ENCODE measurements around the gene TFF1. TPM values are rescaled to one million over a fixed set of nuclear protein-coding genes. Genes with fewer than 3 reads are reported as not detected.

Gene TFF1
- total RNA-seq, 1 donor from 2014 or later, result not detected

GRCh38 chr21:42330380-42331371 is 35.7 kb downstream of the TFF1 start:
- Mint-ChIP-seq H3K27ac (ENCODE audit: unreplicated experiment) (no peak overlapping the region), H3K36me3 (ENCODE audit: low read depth, unreplicated experiment) (no peaks in the 10 kb centered on the region), H3K4me1 (ENCODE audit: unreplicated experiment) (no peaks in the 10 kb centered on the region), H3K27me3 (ENCODE audit: unreplicated experiment) (peaks cover 1% of the 10 kb centered on the region), H3K9me3 (ENCODE audit: unreplicated experiment) (peaks cover 5% of the 10 kb centered on the region), H3K4me3 (ENCODE audit: unreplicated experiment) (no peak overlapping the region)
- DNase-seq (ENCODE audit: low spot score), result no peak
- TF ChIP-seq CTCF (IDR thresholded peaks at IDR 0.05; ENCODE audit: unreplicated experiment), result no peak

- H3K27ac Mint-ChIP-seq (ENCODE audit: unreplicated experiment), result no peak overlapping the region
- H3K36me3 Mint-ChIP-seq (ENCODE audit: low read depth, unreplicated experiment), result no peaks in the 10 kb centered on the region
- no peak overlapping the region for H3K4me3 Mint-ChIP-seq (ENCODE audit: unreplicated experiment)
- H3K9me3 Mint-ChIP-seq (ENCODE audit: unreplicated experiment), result no peaks in the 10 kb centered on the region
- no peak for TF ChIP-seq CTCF (IDR thresholded peaks at IDR 0.05; ENCODE audit: unreplicated experiment)
- no peaks in the 10 kb centered on the region for H3K27me3 Mint-ChIP-seq (ENCODE audit: unreplicated experiment)
- no peak for DNase-seq (ENCODE audit: low spot score)
- H3K4me1 Mint-ChIP-seq (ENCODE audit: unreplicated experiment), result no peaks in the 10 kb centered on the region
Measured at GRCh38 chr21:42324896-42325295, 41.4 kb downstream of the TFF1 start.

GRCh38 chr21:42321845-42322244 is 44.5 kb downstream of the TFF1 start:
- no peak overlapping the region for H3K27ac Mint-ChIP-seq (ENCODE audit: unreplicated experiment)
- H3K4me3 Mint-ChIP-seq (ENCODE audit: unreplicated experiment), result no peak overlapping the region
- H3K9me3 Mint-ChIP-seq (ENCODE audit: unreplicated experiment), result no peaks in the 10 kb centered on the region
- H3K27me3 Mint-ChIP-seq (ENCODE audit: unreplicated experiment), result no peaks in the 10 kb centered on the region
- H3K36me3 Mint-ChIP-seq (ENCODE audit: low read depth, unreplicated experiment), result no peaks in the 10 kb centered on the region
- DNase-seq (ENCODE audit: low spot score), result no peak
- no peaks in the 10 kb centered on the region for H3K4me1 Mint-ChIP-seq (ENCODE audit: unreplicated experiment)
- TF ChIP-seq CTCF (IDR thresholded peaks at IDR 0.05; ENCODE audit: unreplicated experiment), result no peak

- Mint-ChIP-seq H3K27ac (ENCODE audit: unreplicated experiment) (no peak overlapping the region), H3K36me3 (ENCODE audit: low read depth, unreplicated experiment) (no peaks in the 10 kb centered on the region), H3K4me3 (ENCODE audit: unreplicated experiment) (no peak overlapping the region), H3K27me3 (ENCODE audit: unreplicated experiment) (peaks cover 4% of the 10 kb centered on the region), H3K4me1 (ENCODE audit: unreplicated experiment) (peaks cover 2% of the 10 kb centered on the region), H3K9me3 (ENCODE audit: unreplicated experiment) (no peaks in the 10 kb centered on the region)
- TF ChIP-seq CTCF (IDR thresholded peaks at IDR 0.05; ENCODE audit: unreplicated experiment), result no peak
- DNase-seq (ENCODE audit: low spot score), result no peak
Measured at GRCh38 chr21:42321231-42321630, 45.1 kb downstream of the TFF1 start.

- Mint-ChIP-seq H3K4me3 (ENCODE audit: unreplicated experiment) (peak overlapping the region; percentile 2), H3K36me3 (ENCODE audit: low read depth, unreplicated experiment) (no peaks in the 10 kb centered on the region), H3K9me3 (ENCODE audit: unreplicated experiment) (no peaks in the 10 kb centered on the region), H3K27ac (ENCODE audit: unreplicated experiment) (no peak overlapping the region), H3K4me1 (ENCODE audit: unreplicated experiment) (peaks cover 2% of the 10 kb centered on the region), H3K27me3 (ENCODE audit: unreplicated experiment) (peaks cover 4% of the 10 kb centered on the region)
- TF ChIP-seq CTCF (IDR thresholded peaks at IDR 0.05; ENCODE audit: unreplicated experiment), result no peak
- no peak for DNase-seq (ENCODE audit: low spot score)
Measured at GRCh38 chr21:42320791-42321190, 45.5 kb downstream of the TFF1 start.

Data from endothelial cell (in vitro differentiated cells).